Liver (tissue), 9 donors: ENCODE results near the gene MGAT1. TPM values are rescaled to one million over a fixed set of nuclear protein-coding genes. Genes with fewer than 3 reads are reported as not detected.
A peak's percentile ranks its signal among the peaks of the same experiment; 100 is the strongest.

Experiments
- DNase-seq: peaks from one replicate; pipeline ENCODE4 v3.0.0-alpha.2; 2017; ENCODE audit warnings: low spot score
- H3K27ac ChIP-seq, 2 donors: one replicate each; pipeline ENCODE4 v1.7.0; 2013; ENCODE audit warnings: inconsistent platforms in 2 of 2, low read length in 2 of 2, control low read depth in 1 of 2, low read depth in 1 of 2, mild to moderate bottlenecking in 1 of 2
- H3K27me3 ChIP-seq, 4 donors: one replicate each; pipeline versions ENCODE4 v1.6.1 to v1.7.0; 2013; ENCODE audit warnings: low read length in 3 of 4, inconsistent platforms in 1 of 4, mild to moderate bottlenecking in 1 of 4, moderate library complexity in 1 of 4; ENCODE audit not compliant: control insufficient read depth in 4 of 4, insufficient read depth in 4 of 4
- H3K36me3 ChIP-seq, 4 donors: one replicate each; pipeline versions ENCODE4 v1.6.1 to v1.7.0; 2013; ENCODE audit warnings: low read length in 3 of 4, mild to moderate bottlenecking in 3 of 4, low read depth in 1 of 4, moderate library complexity in 1 of 4; ENCODE audit not compliant: control insufficient read depth in 4 of 4, insufficient read depth in 3 of 4
- H3K4me1 ChIP-seq, 4 donors: one replicate each; pipeline versions ENCODE4 v1.6.1 to v1.7.0; 2013; ENCODE audit warnings: low read length in 3 of 4, mild to moderate bottlenecking in 3 of 4, moderate library complexity in 1 of 4; ENCODE audit not compliant: control insufficient read depth in 4 of 4, insufficient read depth in 4 of 4
- H3K4me3 ChIP-seq, 3 donors: one replicate each; pipeline versions ENCODE4 v1.6.1 to v1.7.0; 2013; ENCODE audit warnings: low read length in 3 of 3, control low read depth in 1 of 3, low read depth in 1 of 3, mild to moderate bottlenecking in 1 of 3
- H3K9ac ChIP-seq, 2 donors: one replicate each; pipeline ENCODE4 v1.7.0; 2013; ENCODE audit warnings: low read length in 2 of 2, mild to moderate bottlenecking in 2 of 2, moderate library complexity in 2 of 2, control low read depth in 1 of 2, low read depth in 1 of 2
- H3K9me3 ChIP-seq, 4 donors: one replicate each; pipeline versions ENCODE4 v1.6.1 to v1.7.0; 2013; ENCODE audit warnings: low read length in 3 of 4; ENCODE audit not compliant: control insufficient read depth in 4 of 4
- ATF3 ChIP-seq: IDR thresholded peaks from 2 replicates; pipeline ENCODE4 v1.6.1; 2016; ENCODE audit warnings: antibody characterized with exemption
- EGR1 ChIP-seq, 2 donors: IDR thresholded peaks; 2 replicates each; pipeline ENCODE4 v1.6.1; 2016 to 2018; ENCODE audit warnings: antibody characterized with exemption in 2 of 2, low read depth in 2 of 2
- FOXA1 ChIP-seq: IDR thresholded peaks from 2 replicates; pipeline ENCODE4 v1.6.1; 2016; ENCODE audit warnings: antibody characterized with exemption
- FOXA2 ChIP-seq: IDR thresholded peaks from 2 replicates; pipeline ENCODE4 v1.6.1; 2016; ENCODE audit warnings: antibody characterized with exemption
- GABPA ChIP-seq, 2 donors: IDR thresholded peaks in 1 of 2; conservative IDR thresholded peaks in 1 of 2; 2 replicates each; pipeline ENCODE4 v1.6.1; 2016; ENCODE audit warnings: antibody characterized with exemption in 2 of 2, mild to moderate bottlenecking in 1 of 2, moderate library complexity in 1 of 2
- HNF4A ChIP-seq, 2 donors: conservative IDR thresholded peaks; 2 replicates each; pipeline ENCODE4 v1.6.1; 2016; ENCODE audit warnings: antibody characterized with exemption in 2 of 2, mild to moderate bottlenecking in 2 of 2
- HNF4G ChIP-seq: IDR thresholded peaks from 2 replicates; pipeline ENCODE4 v1.6.1; 2016; ENCODE audit warnings: antibody characterized with exemption
- JUND ChIP-seq, 2 donors: IDR thresholded peaks; 2 replicates each; pipeline ENCODE4 v1.6.1; 2016; ENCODE audit warnings: antibody characterized with exemption in 2 of 2
- MAX ChIP-seq: IDR thresholded peaks from 2 replicates; pipeline ENCODE4 v1.6.1; 2016; ENCODE audit warnings: antibody characterized with exemption
- NR2F2 ChIP-seq: IDR thresholded peaks from 2 replicates; pipeline ENCODE4 v1.6.1; 2016; ENCODE audit warnings: antibody characterized with exemption
- RAD21 ChIP-seq, 2 donors: IDR thresholded peaks; 2 replicates each; pipeline ENCODE4 v1.6.1; 2016; ENCODE audit warnings: antibody characterized with exemption in 2 of 2, mild to moderate bottlenecking in 2 of 2
- REST ChIP-seq: IDR thresholded peaks from 2 replicates; pipeline ENCODE4 v1.6.1; 2016; ENCODE audit warnings: antibody characterized with exemption, mild to moderate bottlenecking
- RXRA ChIP-seq, 2 donors: IDR thresholded peaks; 2 replicates each; pipeline ENCODE4 v1.6.1; 2017 to 2018; ENCODE audit warnings: antibody characterized with exemption in 2 of 2, mild to moderate bottlenecking in 1 of 2
- SP1 ChIP-seq: IDR thresholded peaks from 2 replicates; pipeline ENCODE4 v1.6.1; 2018; ENCODE audit warnings: antibody characterized with exemption, mild to moderate bottlenecking
- TAF1 ChIP-seq: conservative IDR thresholded peaks from 2 replicates; pipeline ENCODE4 v1.6.1; 2016; ENCODE audit warnings: antibody characterized with exemption, mild to moderate bottlenecking
- YY1 ChIP-seq: IDR thresholded peaks from 2 replicates; pipeline ENCODE4 v1.6.1; 2016; ENCODE audit warnings: antibody characterized with exemption, mild to moderate bottlenecking
- ZBTB33 ChIP-seq: IDR thresholded peaks from 2 replicates; pipeline ENCODE4 v1.6.1; 2016; ENCODE audit warnings: antibody characterized with exemption
- WGBS: extraction: QIAGEN DNeasy Blood & Tissue Kit; methylation state at CpG from one replicate; pipeline ENCODE4 v1.1.7; 2013; 5-methylcytosine and 5-hydroxymethylcytosine counted together
- polyA plus RNA-seq, 2 donors: library from polyadenylated mRNA; stranded (reverse) in 1 of 2; unstranded in 1 of 2; fragments of 200-250 nt in 1 of 2; fragments of >200 nt in 1 of 2; fragmentation: Nextera tagmentation in 1 of 2; extraction: Ambion mirVana in 1 of 2; gene quantifications; one replicate each; pipeline versions ENCODE4 v1.2.1 to v1.2.3, GENCODE V29; 2013 to 2015
- total RNA-seq, 2 donors: library from RNA; depleted of rRNA; stranded (reverse); fragments of >200 nt; gene quantifications; one replicate each; pipeline ENCODE4 v1.2.3, GENCODE V29; 2014
- donor health status: healthy.
- donor health status: healthy.
- donor health status: healthy.
- donor health status: healthy.
- donor health status: healthy.

Gene MGAT1
- total and polyA plus RNA-seq, 4 donors = 73.0 to 125 (median 97.7) TPM

- Histone ChIP-seq H3K4me1 (peaks cover 0 to 2% (median 2%) of the 10 kb centered on the region in 4 donors), H3K9ac (no peak overlapping the region), H3K27ac (peak overlapping the region; percentile 48 to 68), H3K4me3 (no peak overlapping the region), H3K27me3 (no peaks in the 10 kb centered on the region), H3K9me3 (no peaks in the 10 kb centered on the region), H3K36me3 (no peaks in the 10 kb centered on the region)
- TF ChIP-seq RXRA (IDR thresholded peaks at IDR 0.05) (peak in 1 of 2 donors; percentile 25), SP1 (no peak)
- WGBS = 64% methylated on average over 3 of the region's 3 CpGs
- no peak for DNase-seq
These were observed 18.2 kb upstream of the MGAT1 start for GRCh38 chr5:180820788-180821321.

GRCh38 chr5:180818677-180819341 is 16.2 kb upstream of the MGAT1 start:
- DNase-seq = no peak

More at GRCh38 chr5:180818677-180819341, 16.2 kb upstream of the MGAT1 start:
- no peaks in the 10 kb centered on the region for H3K27me3 ChIP-seq
- TF ChIP-seq REST (no peak), JUND (IDR thresholded peaks at IDR 0.05) (no peak), GABPA (IDR thresholded peaks at IDR 0.05 in 1 of 2, conservative IDR thresholded peaks at IDR 0.05 in 1 of 2) (no peak), ATF3 (no peak), YY1 (no peak), MAX (no peak), HNF4A (conservative IDR thresholded peaks at IDR 0.05) (no peak), NR2F2 (no peak), FOXA1 (no peak), FOXA2 (no peak), EGR1 (IDR thresholded peaks at IDR 0.05; ENCODE audit: low read depth in 2 of 2) (no peak), HNF4G (no peak), ZBTB33 (no peak), TAF1 (no peak), RAD21 (IDR thresholded peaks at IDR 0.05) (no peak)
- WGBS = 84% methylated on average over 6 of the region's 6 CpGs
- no peaks in the 10 kb centered on the region for H3K9me3 ChIP-seq
- H3K4me3 ChIP-seq = no peak overlapping the region
- H3K27ac ChIP-seq = no peak overlapping the region
- no peak overlapping the region for H3K9ac ChIP-seq
- H3K36me3 ChIP-seq = no peaks in the 10 kb centered on the region
- peaks cover 0 to 2% (median 0%) of the 10 kb centered on the region in 4 donors for H3K4me1 ChIP-seq
